Right lung (tissue), 5 donors: ENCODE data around the gene MEIOSIN. TPM values are rescaled to one million over a fixed set of nuclear protein-coding genes. Genes with fewer than 3 reads are reported as not detected.

ENCODE experiments used
- DNase-seq, 2 donors: peaks; one replicate each; pipeline ENCODE4 v3.0.0-alpha.2; 2013
- polyA plus RNA-seq, 5 donors: library from polyadenylated mRNA; unstranded; fragments of 120-200 nt; gene quantifications; one replicate each; pipeline versions ENCODE4 v1.2.1 to v1.2.3, GENCODE V29; 2013; ENCODE audit warnings: inconsistent platforms in 1 of 5, low replicate concordance in 1 of 5; ENCODE audit not compliant: insufficient read length in 5 of 5, insufficient read depth in 1 of 5

MEIOSIN gene
- polyA plus RNA-seq, 5 donors: not detected

- DNase-seq: no peak
These were observed 31.9 kb downstream of the MEIOSIN start for GRCh38 chr19:45764945-45765701.

GRCh38 chr19:45765702-45766295 lies 32.6 kb downstream of the MEIOSIN start:
- no peak for DNase-seq

DNA sequence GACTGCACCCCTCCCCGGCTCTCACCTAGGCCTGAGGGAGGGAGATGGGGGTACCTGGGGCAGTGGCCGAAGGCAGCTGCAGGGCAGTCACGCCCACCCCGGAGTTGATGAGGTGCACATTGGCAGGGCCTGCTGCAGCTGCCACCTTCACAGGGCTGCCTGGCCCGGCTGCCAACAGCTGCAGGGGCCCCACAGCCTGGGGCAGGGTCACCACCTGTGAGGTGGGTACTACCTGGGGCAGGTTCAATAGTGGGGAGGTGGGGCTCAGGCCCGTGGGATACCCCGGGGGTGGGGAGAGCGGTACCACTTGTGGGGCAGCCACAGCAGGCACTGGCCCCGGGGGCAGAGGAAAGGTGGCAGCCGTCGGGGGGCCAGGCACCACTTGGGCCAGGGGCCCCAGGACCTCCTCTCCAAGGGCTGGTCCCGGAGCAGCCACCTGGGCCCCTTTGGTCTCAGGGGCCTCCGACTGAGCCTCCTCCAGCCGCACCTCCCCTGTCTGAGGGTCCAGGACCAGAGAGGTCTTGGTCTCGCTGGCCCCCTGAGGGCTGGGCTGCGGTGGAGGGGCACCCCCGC lies 33.1 kb downstream of the MEIOSIN start:
- no peak for DNase-seq

GRCh38 chr19:45766869-45767346 lies 33.7 kb downstream of the MEIOSIN start:
- DNase-seq: peak in 1 of 2 donors; percentile 69

- DNase-seq: peak; percentile 82 to 85
These were observed 34.2 kb downstream of the MEIOSIN start for GRCh38 chr19:45767410-45767880.

DNA sequence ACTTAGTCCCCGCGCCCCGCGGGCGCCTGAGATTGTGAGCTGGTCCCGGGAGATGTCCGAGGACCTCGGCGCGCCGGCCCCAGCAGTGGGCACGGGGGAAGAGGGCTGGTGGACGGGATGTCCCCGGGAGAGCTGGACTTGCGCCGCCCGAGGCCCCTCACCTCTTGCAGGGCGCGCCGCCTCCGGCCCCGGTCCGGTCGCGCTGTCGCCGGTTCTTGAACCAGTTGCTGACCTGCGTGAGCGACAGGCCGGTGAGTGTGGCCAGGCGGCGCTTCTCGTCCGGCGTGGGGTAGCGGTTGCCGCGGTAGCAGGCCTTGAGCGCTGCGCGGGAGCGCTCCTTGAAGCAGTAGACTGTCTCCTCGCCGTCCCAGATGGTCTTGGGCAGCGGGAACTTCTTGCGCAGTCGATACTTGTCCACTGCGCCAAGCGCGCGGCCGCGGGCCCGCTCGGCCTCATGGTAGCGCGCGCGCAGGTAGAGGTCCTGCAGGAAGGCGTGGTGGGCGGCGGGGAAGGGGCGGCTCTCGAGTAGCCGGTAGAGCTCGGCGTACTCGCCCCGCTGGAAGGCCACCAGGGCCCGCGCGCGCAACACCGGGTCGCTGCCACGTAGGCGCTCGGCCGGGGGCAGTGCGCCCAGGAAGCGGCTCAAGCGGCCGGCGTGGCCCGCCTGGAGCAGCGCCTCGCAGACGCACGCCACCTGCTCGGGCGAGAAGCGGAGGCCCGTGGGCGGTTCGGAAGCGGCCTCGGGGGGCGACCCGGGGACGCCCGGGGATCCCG lies 34.8 kb downstream of the MEIOSIN start:
- peak; percentile 70 to 78 for DNase-seq

DNA sequence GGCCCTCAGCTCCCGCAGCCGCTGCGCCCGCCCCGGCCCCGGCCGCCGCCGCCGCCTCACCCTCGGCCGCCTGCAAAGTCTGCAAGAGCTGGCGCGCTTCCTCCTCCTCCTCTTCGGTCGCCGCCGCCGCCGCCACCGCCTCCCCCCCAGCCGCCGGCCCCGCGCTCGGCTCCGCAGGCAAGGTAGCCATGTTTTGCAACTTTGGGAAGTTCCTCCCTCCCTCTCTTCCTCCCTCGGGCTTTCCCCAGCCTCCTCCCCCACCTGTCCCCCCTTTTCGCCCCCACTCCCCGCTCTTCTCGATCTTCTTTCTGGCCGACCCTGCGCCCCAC lies 35.4 kb downstream of the MEIOSIN start:
- no peak for DNase-seq

- peak; percentile 99 to 100 for DNase-seq
These were observed 35.9 kb downstream of the MEIOSIN start, which contains the start of gene SIX5 for GRCh38 chr19:45768984-45769782. Gene SIX5 (minus strand): TSS chr19:45769252. CDS start chr19:45768844, 408 bp downstream.

DNA sequence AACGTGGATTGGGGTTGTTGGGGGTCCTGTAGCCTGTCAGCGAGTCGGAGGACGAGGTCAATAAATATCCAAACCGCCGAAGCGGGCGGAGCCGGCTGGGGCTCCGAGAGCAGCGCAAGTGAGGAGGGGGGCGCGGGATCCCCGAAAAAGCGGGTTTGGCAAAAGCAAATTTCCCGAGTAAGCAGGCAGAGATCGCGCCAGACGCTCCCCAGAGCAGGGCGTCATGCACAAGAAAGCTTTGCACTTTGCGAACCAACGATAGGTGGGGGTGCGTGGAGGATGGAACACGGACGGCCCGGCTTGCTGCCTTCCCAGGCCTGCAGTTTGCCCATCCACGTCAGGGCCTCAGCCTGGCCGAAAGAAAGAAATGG lies 36.6 kb downstream of the MEIOSIN start:
- DNase-seq: no peak

DNA sequence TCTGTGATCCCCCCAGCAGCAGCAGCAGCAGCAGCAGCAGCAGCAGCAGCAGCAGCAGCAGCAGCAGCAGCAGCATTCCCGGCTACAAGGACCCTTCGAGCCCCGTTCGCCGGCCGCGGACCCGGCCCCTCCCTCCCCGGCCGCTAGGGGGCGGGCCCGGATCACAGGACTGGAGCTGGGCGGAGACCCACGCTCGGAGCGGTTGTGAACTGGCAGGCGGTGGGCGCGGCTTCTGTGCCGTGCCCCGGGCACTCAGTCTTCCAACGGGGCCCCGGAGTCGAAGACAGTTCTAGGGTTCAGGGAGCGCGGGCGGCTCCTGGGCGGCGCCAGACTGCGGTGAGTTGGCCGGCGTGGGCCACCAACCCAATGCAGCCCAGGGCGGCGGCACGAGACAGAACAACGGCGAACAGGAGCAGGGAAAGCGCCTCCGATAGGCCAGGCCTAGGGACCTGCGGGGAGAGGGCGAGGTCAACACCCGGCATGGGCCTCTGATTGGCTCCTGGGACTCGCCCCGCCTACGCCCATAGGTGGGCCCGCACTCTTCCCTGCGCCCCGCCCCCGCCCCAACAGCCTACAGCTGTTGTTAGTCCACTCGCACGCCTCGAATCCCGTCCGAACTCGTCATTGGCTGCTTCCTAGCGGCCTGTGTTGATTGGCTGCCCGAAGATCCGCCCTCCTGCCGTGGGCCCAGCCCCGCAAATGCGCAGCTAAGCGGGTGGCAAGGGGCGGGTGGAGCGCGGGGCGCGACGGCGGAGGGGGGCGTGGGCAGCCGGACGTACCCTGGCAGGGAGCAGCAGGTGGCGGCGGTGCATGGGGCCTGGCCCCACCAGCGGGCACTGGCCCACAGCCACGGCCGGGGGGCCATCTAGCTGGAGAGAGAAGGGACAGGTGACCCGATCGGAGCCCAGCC lies 37.2 kb downstream of the MEIOSIN start:
- peak; percentile 95 to 97 for DNase-seq

DNA sequence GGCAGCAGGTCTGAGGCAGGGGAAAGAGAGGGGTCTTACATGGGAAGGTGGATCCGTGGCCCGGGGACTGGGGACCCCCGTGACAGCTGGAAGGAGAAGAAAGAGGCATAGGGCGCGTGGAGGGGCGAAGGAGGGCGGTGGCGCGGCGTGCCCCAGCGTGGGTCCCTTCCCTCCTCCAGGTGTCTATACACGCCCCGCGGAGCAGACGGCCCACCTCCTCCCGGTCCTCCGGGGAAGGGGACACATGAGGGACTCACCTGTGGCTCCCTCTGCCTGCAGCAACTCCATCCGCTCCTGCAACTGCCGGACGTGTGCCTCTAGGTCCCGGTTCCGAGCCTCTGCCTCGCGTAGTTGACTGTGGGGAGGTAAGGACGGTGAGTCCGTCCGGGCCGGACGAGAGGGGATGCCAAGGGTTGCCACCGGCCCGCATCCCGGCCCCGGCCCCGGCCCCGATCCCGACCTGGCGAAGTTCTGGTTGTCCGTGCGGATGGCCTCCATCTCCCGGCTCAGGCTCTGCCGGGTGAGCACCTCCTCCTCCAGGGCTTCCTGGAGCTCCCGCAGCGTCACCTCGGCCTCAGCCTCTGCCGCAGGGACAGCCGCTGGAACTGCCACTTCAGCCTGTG lies 38.2 kb downstream of the MEIOSIN start:
- no peak for DNase-seq

DNA sequence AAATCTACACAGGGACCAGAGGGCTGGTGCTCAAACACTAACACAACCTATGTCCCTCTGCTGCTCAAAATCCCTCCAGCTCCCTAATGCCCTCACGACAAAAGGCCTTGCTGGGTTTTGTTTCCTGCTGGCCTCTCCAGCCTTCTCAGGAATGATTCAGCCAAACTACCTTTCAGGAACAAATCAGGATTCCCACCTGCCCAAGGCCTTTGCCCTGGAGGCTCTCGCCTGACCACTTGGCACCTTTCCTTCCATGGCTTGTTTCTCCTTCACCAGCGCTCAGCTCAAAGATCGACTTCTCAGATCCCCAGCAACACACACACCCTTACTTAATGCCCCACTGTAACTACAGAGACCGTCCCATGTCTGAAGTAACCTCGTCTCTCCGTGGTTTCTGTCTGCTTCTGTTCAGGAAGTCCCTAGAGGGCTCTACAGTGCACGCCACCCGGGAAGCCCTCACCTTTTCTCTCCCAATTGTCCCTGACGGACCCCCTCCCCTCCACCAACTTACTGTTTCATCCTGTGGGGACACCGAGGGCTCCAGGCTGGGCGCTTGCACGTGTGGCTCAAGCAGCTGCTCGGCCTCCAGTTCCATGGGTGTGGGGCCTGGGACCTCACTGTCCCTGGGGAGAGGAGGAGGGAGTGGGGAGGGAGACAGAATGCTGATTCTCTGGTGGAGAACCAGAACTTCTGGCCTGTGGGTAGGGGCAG lies 39.0 kb downstream of the MEIOSIN start:
- no peak for DNase-seq

DNA sequence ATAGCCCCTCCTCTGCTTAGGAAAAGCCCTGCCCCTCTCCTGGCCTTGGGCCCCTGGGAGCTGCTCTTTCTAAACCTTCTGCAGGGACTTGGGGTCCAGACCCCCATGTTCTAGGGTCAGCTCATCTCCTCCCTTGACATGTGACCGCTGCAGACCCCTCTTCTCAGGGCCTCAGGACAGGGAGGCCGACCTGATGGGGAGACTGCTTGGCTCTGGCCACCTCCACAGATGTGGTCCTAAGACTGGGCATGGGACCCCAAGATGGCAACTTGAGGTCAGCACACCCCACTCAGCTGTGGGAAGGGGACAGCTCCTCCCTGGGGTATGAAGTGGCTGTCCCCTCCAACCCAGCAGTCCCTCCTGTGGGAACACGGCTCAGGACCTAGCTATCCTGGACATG lies 39.7 kb downstream of the MEIOSIN start:
- DNase-seq: no peak

DNA sequence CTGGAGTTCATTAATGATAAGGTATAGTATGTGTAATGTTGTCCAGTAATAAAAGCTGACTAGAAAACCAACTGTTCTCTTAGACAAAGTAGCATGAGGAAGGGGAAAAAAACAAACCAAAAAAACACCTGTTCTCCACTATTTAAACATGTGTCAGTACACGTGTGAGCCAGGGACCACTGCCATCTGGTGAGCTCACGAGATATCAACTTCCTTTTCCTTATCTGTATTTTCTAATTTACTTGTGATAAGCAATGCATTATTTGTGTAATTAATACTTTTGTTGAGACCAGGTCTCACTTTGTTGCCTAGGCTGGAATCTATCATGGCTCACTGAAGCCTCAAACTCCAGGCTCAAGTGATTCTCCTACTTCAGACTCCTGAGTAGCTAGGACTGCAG lies 40.1 kb downstream of the MEIOSIN start:
- no peak for DNase-seq

DNA sequence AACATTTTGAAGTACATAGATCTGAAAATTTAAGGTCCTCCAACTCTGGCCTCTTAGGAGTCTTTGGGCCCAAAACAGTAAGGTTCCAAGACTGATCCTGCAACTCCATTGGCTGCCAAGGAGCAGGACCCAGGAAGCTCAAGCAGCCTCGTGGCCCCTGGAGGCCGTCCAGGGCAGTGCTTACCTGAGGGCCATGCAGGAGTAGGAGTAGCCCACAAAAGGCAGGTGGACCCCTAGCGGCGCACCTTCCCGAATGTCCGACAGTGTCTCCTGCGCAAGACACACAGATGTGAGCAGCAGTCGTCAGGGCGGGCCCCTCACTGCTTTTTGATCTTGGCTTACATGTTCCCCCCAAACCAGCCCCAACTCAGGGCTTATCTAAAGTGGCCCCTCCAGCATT lies 41.5 kb downstream of the MEIOSIN start:
- DNase-seq: no peak

DNA sequence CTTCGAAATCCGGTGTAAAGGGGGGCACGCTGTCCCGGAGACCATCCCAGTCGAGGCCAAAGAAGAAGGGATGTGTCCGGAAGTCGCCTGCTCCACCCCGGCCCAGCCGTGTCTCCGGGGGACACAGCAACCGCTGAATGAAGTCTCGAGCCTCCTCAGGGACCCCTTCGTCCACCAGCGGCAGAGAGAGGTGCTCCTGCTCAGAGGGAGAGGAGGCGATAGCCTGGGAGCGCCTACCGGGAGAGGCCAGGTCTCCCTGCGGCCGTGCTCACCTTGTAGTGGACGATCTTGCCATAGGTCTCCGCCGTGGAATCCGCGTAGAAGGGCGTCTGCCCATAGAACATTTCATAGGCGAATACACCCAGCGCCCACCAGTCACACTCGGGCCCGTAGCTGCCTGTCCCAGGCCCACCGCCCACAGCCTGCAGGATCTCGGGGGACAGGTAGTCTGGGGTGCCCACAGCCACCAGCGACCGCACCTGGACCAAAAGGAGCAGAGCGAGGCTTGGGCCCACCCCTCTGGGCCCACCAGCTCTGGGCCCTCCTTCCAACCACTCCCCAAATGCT lies 44.2 kb downstream of the MEIOSIN start:
- no peak for DNase-seq

- no peak for DNase-seq
These were observed 44.9 kb downstream of the MEIOSIN start for GRCh38 chr19:45778010-45778661.
